Heart left ventricle (tissue), 16 donors: Measurements from ENCODE around the gene LHX4. TPM values are rescaled to one million over a fixed set of nuclear protein-coding genes. Genes with fewer than 3 reads are reported as not detected.

ENCODE experiments used
- ATAC-seq, 4 donors: fragments of 200-7000 bp; cut with Tn5 transposase; one replicate each; pipeline ENCODE4 v1.9.1; 2020 to 2022; ENCODE audit warnings: moderate library complexity in 4 of 4, mild to moderate bottlenecking in 3 of 4, moderate number of reproducible peaks in 1 of 4
- DNase-seq, 5 donors: peaks; one replicate each; pipeline ENCODE4 v3.0.0-alpha.2; 2020
- H3K27ac ChIP-seq, 12 donors: fragments of 200-600 bp; sonication (generic) in 4 of 12; one replicate each; pipeline versions ENCODE4 v1.5.0 to v1.8.0; 2016 to 2022; ENCODE audit warnings: mild to moderate bottlenecking in 2 of 12
- H3K27me3 ChIP-seq, 9 donors: fragments of 200-600 bp; sonication (generic) in 2 of 9; one replicate each; pipeline versions ENCODE4 v1.5.1 to v1.8.0; 2016 to 2022; ENCODE audit warnings: mild to moderate bottlenecking in 3 of 9
- H3K36me3 ChIP-seq, 9 donors: fragments of 200-600 bp; sonication (generic) in 2 of 9; one replicate each; pipeline versions ENCODE4 v1.5.0 to v1.8.0; 2018 to 2022; ENCODE audit warnings: mild to moderate bottlenecking in 2 of 9
- H3K4me1 ChIP-seq, 12 donors: fragments of 200-600 bp; sonication (generic) in 4 of 12; one replicate each; pipeline versions ENCODE4 v1.5.0 to v1.8.0; 2016 to 2022; ENCODE audit warnings: mild to moderate bottlenecking in 3 of 12
- H3K4me3 ChIP-seq, 12 donors: fragments of 200-600 bp; sonication (generic) in 4 of 12; one replicate each; pipeline versions ENCODE4 v1.5.0 to v1.8.0; 2017 to 2022; ENCODE audit warnings: mild to moderate bottlenecking in 9 of 12, moderate library complexity in 4 of 12
- H3K9me3 ChIP-seq, 12 donors: fragments of 200-600 bp; sonication (generic) in 4 of 12; one replicate each; pipeline versions ENCODE4 v1.5.0 to v1.8.0; 2016 to 2022; ENCODE audit warnings: mild to moderate bottlenecking in 1 of 12
- CTCF ChIP-seq, 12 donors: fragments of 200-600 bp; sonication (generic) in 4 of 12; IDR thresholded peaks; one replicate each; pipeline versions ENCODE4 v1.5.0 to v1.8.0; 2018 to 2022; ENCODE audit warnings: antibody characterized with exemption in 12 of 12, mild to moderate bottlenecking in 5 of 12
- POLR2A ChIP-seq, 2 donors: fragments of 450-650 bp; IDR thresholded peaks; one replicate each; pipeline ENCODE4 v1.6.1; 2017; ENCODE audit warnings: antibody characterized with exemption in 2 of 2, mild to moderate bottlenecking in 2 of 2, moderate library complexity in 2 of 2
- WGBS, 4 donors: extraction: QIAGEN DNeasy Blood & Tissue Kit in 2 of 4; methylation state at CpG; one replicate each; pipeline versions ENCODE4 v1.1.5 to v1.1.7; 2013 to 2018; 5-methylcytosine and 5-hydroxymethylcytosine counted together
- intact Hi-C, 10 donors: fragments of 100-400 bp; cut with DNase I; formaldehyde crosslinking; loops; one replicate each; pipeline versions ENCODE4 v1.11.1 to v1.14.2; 2022
- polyA plus RNA-seq, 2 donors: library from polyadenylated mRNA; stranded (reverse); fragments of 200-250 nt; gene quantifications; one replicate each; pipeline ENCODE4 v1.2.3, GENCODE V29; 2013
- total RNA-seq, 9 donors: library from RNA; depleted of rRNA in 2 of 9; stranded (reverse); fragments of >200 nt in 2 of 9; fragmentation: NEBNext Ultra II Directional in 3 of 9; extraction: Animal tissue kit (Norgen Biotek cat#: 25700) in 3 of 9; gene quantifications; one replicate each; pipeline versions ENCODE4 v1.1.0 to v1.2.4, GENCODE V29; 2016 to 2023
- donor health status: ischemic (EF 13 %, LVEDD 7.1; RV severe dilation, severe dysfunction).
- donor health status: healthy with polysubstance abuse.
- donor health status: DM: no; HTN: yes; CAD: no.
- donor health status: DM: no; HTN: no; CAD: no.
- donor health status: ischemic (EF 25% LVEDD 6.9; RV normal size, moderate dysfunction).
- donor health status: ischemic (EF 25% LVEDD 5.7; RV mildly dilated, moderate dysfunction).
- donor health status: healthy.
- donor health status: DM: yes; HTN: yes; CAD: no.
- donor health status: ischemic (EF 35%, LVEDD 5.7; RV mildly dilated, moderate dysfunction).
- donor health status: nonischemic (EF 11% LVEDD 7.7; RV severe dilation, severe dysfunction).
- donor health status: DM: yes; HTN: yes; CAD: no.
- donor health status: PGD.
- donor health status: ischemic (EF 29% LVEDD 5.4; RV normal size, mild dysfunction).
- donor health status: nonischemic (EF 23%, LVEDD 6.1; RV moderate dilation, normal function).

LHX4 gene
- total and polyA plus RNA-seq, 11 donors = not detected

GRCh38 chr1:180261524-180262155 is 31.6 kb downstream of the LHX4 start:
- H3K9me3 ChIP-seq = no peaks in the 10 kb centered on the region
- H3K36me3 ChIP-seq = no peaks in the 10 kb centered on the region
- no peak overlapping the region for H3K27ac ChIP-seq
- no peak for ATAC-seq
- intact Hi-C loops = no loop called here
- TF ChIP-seq CTCF (IDR thresholded peaks at IDR 0.05) (no peak), POLR2A (IDR thresholded peaks at IDR 0.05) (no peak)
- no peak for DNase-seq
- no peak overlapping the region for H3K4me3 ChIP-seq
- peaks cover 0 to 6% (median 0%) of the 10 kb centered on the region in 12 donors for H3K4me1 ChIP-seq
- peaks cover 0 to 52% (median 31%) of the 10 kb centered on the region in 9 donors for H3K27me3 ChIP-seq
- WGBS, 4 donors = 74 to 84% (median 77%) methylated on average over 7 of the region's 7 CpGs

DNA sequence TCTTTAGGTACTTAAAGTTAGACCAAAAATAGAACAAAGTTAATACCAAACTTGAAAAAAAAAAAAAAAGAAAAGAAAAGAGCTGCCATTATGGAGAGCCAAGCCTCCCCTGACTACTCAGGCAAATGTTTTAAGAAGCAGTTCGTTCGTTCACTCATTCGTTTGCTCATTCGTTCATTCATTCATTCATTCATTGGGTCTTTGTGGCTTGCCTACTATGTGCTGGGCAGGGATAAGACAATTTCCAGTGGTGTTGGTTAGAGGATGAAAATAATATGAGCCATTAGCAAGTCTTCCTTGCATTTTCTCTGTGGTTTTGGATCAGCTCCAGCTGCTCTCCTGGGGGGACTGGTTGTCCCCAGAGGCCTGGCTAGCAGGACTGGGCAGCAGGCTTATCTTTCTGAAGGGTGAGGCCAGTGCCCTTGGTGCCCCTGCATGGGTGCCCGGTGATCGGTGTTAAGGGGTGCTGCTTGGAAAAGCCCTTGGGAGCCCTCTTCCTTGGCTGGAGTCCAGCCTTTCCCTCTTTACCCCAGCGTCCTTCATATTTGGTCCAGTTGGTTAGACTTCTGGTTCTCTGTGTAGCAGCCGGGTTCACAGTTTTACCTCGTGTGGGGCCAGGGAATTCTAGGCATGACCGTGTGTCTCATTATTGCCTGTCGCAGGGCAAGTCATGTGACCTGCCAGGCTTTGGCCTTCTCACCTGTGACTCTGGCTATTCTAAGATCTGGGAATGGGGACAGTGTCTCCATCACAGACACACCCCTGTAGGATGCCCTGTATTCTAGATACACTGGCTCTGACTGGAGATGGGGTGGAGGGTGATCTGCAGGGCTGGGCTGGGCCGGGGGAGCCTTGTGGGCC is 32.8 kb downstream of the LHX4 start:
- H3K27me3 ChIP-seq = peaks cover 0 to 48% (median 25%) of the 10 kb centered on the region in 9 donors
- intact Hi-C loops = no loop called here

DNA sequence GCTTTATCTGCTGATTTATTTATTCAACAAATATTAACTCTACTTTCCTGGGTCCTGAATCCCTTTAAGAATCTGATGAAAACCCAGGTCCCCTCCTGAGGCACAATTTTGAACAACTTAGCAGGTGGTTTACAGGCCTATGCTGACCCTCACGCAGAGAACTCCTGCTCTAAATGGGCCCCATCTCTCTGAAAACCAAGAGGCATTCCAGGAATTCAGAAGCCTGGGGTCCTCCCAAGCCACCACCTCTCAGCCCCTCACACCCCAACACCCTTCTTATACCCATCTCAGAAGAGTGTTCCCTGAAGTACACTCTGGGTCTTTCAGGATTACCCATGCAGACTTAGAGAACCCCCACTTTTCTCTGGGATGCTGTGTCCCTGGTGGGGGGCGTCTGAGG is 34.5 kb downstream of the LHX4 start:
- no peaks in the 10 kb centered on the region for H3K36me3 ChIP-seq
- H3K4me3 ChIP-seq = no peak overlapping the region
- no peaks in the 10 kb centered on the region for H3K9me3 ChIP-seq
- 55 to 73% (median 68%) methylated on average over 2 of the region's 2 CpGs for WGBS, 4 donors
- DNase-seq (no peak), ATAC-seq (no peak)
- TF ChIP-seq CTCF (IDR thresholded peaks at IDR 0.05) = no peak
- H3K4me1 ChIP-seq = peaks cover 0 to 6% (median 0%) of the 10 kb centered on the region in 12 donors
- no peak overlapping the region for H3K27ac ChIP-seq
- H3K27me3 ChIP-seq = peaks cover 0 to 31% (median 11%) of the 10 kb centered on the region in 9 donors
- intact Hi-C loops = no loop called here

More for the DNA sequence above, 32.8 kb downstream of the LHX4 start:
- ATAC-seq (no peak), DNase-seq (no peak)
- TF ChIP-seq CTCF (IDR thresholded peaks at IDR 0.05) (no peak), POLR2A (IDR thresholded peaks at IDR 0.05) (no peak)
- Histone ChIP-seq H3K9me3 (no peaks in the 10 kb centered on the region), H3K4me3 (no peak overlapping the region), H3K27ac (no peak overlapping the region), H3K4me1 (peaks cover 0 to 6% (median 0%) of the 10 kb centered on the region in 12 donors), H3K36me3 (no peaks in the 10 kb centered on the region)
- 65 to 77% (median 73%) methylated on average over 11 to 12 of the region's 12 CpGs for WGBS, 4 donors

DNA sequence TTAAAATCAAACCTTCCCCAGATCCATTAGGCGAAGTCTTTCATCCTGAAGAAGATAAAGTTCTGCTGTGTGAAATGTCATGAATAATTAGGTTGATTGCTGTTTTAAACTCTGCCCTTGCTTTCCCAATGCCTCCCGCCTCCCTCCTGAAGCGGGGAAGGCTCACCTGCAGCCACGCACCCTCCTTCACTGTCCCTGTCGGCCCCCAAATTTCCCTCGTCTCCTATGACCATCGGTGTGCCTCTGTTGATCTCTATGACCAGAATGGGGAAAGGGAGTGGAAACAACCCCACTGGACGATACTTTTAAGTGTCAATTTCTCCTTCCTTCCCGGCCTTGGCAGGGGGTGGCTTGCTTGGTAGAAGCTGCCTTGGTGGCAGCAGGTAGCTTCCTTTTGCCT is 35.1 kb downstream of the LHX4 start:
- Histone ChIP-seq H3K4me3 (no peak overlapping the region), H3K27me3 (peaks cover 0 to 25% (median 5%) of the 10 kb centered on the region in 9 donors), H3K36me3 (no peaks in the 10 kb centered on the region), H3K9me3 (no peaks in the 10 kb centered on the region), H3K27ac (no peak overlapping the region), H3K4me1 (peaks cover 0 to 8% (median 0%) of the 10 kb centered on the region in 12 donors)
- 72 to 82% (median 80%) methylated on average over 9 of the region's 9 CpGs for WGBS, 4 donors
- DNase-seq (no peak), ATAC-seq (no peak)
- intact Hi-C loops = no loop called here
- TF ChIP-seq CTCF (IDR thresholded peaks at IDR 0.05) (no peak), POLR2A (IDR thresholded peaks at IDR 0.05) (no peak)
